Smooth muscle cell (in vitro differentiated cells): ENCODE measurements around the gene CTNNA3. TPM values are rescaled to one million over a fixed set of nuclear protein-coding genes. Genes with fewer than 3 reads are reported as not detected.

Source experiments
- DNase-seq: peaks from one replicate; lab custom pipeline; 2025; ENCODE audit not compliant: unreplicated experiment; lab: John Stamatoyannopoulos, UW
- H2AFZ ChIP-seq: fragments of 200-600 bp; sonication (generic); 2 replicates; pipeline ENCODE4 v1.6.0; 2016; ENCODE audit warnings: antibody characterized with exemption, low read depth, mild to moderate bottlenecking
- H3F3A ChIP-seq: fragments of 200-600 bp; sonication (generic); 2 replicates; pipeline ENCODE4 v1.6.0; 2017; ENCODE audit warnings: antibody characterized with exemption, low read depth
- H3K27ac ChIP-seq: fragments of 200-600 bp; sonication (generic); 2 replicates; pipeline ENCODE4 v1.5.1; 2016; ENCODE audit warnings: low read depth, mild to moderate bottlenecking
- H3K27me3 ChIP-seq: fragments of 200-600 bp; sonication (generic); 2 replicates; pipeline ENCODE4 v1.6.1; 2016; ENCODE audit warnings: low read depth, mild to moderate bottlenecking
- H3K36me3 ChIP-seq: fragments of 200-600 bp; sonication (generic); 2 replicates; pipeline ENCODE4 v1.5.1; 2016; ENCODE audit warnings: low read depth
- H3K4me1 ChIP-seq: fragments of 200-600 bp; sonication (generic); 2 replicates; pipeline ENCODE4 v1.5.1; 2016; ENCODE audit warnings: low read depth
- H3K4me2 ChIP-seq: fragments of 200-600 bp; sonication (generic); 2 replicates; pipeline ENCODE4 v1.6.0; 2016; ENCODE audit warnings: mild to moderate bottlenecking
- H3K4me3 ChIP-seq: fragments of 200-600 bp; sonication (generic); 2 replicates; pipeline ENCODE4 v1.5.1; 2016; ENCODE audit warnings: mild to moderate bottlenecking
- H3K79me2 ChIP-seq: fragments of 200-600 bp; sonication (generic); 2 replicates; pipeline ENCODE4 v1.6.0; 2016; ENCODE audit warnings: low read depth, mild to moderate bottlenecking
- H3K9ac ChIP-seq: fragments of 200-600 bp; sonication (generic); 2 replicates; pipeline ENCODE4 v1.6.0; 2016; ENCODE audit warnings: low read depth
- H3K9me3 ChIP-seq: fragments of 200-600 bp; sonication (generic); replicated peaks from 2 replicates; pipeline ENCODE4 v1.5.1; 2016; ENCODE audit warnings: low read depth
- H4K20me1 ChIP-seq: fragments of 200-600 bp; sonication (generic); 2 replicates; pipeline ENCODE4 v1.6.0; 2016; ENCODE audit warnings: low read depth
- whole genome bisulfite sequencing: methylation state at CpG from one replicate; pipeline ENCODE4 v1.1.7; 2016; ENCODE audit warnings: low lambda C conversion rate; 5-methylcytosine and 5-hydroxymethylcytosine counted together
- polyA plus RNA-seq: library from polyadenylated mRNA; unstranded; fragments of >200 nt; fragmentation: Nextera tagmentation; extraction: Ambion mirVana; gene quantifications from 2 replicates; pipeline ENCODE4 v1.2.1, GENCODE V29; 2016
- total RNA-seq: library from RNA; depleted of rRNA; stranded (reverse); fragments of >200 nt; gene quantifications from 2 replicates; pipeline ENCODE4 v1.2.3, GENCODE V29; 2014
- TF ChIP-seq, protein P1 (sequence below): fragments of 200-600 bp; sonication (generic); IDR thresholded peaks from 2 replicates; pipeline ENCODE4 v1.5.1; 2017; ENCODE audit warnings: borderline replicate concordance, mild to moderate bottlenecking, antibody characterized with exemption; ENCODE audit not compliant: insufficient read depth, poor library complexity, severe bottlenecking

CTNNA3 gene
- total and polyA plus RNA-seq, 2 experiments from 2014 or later: 1.3 TPM; not detected in 1

DNA sequence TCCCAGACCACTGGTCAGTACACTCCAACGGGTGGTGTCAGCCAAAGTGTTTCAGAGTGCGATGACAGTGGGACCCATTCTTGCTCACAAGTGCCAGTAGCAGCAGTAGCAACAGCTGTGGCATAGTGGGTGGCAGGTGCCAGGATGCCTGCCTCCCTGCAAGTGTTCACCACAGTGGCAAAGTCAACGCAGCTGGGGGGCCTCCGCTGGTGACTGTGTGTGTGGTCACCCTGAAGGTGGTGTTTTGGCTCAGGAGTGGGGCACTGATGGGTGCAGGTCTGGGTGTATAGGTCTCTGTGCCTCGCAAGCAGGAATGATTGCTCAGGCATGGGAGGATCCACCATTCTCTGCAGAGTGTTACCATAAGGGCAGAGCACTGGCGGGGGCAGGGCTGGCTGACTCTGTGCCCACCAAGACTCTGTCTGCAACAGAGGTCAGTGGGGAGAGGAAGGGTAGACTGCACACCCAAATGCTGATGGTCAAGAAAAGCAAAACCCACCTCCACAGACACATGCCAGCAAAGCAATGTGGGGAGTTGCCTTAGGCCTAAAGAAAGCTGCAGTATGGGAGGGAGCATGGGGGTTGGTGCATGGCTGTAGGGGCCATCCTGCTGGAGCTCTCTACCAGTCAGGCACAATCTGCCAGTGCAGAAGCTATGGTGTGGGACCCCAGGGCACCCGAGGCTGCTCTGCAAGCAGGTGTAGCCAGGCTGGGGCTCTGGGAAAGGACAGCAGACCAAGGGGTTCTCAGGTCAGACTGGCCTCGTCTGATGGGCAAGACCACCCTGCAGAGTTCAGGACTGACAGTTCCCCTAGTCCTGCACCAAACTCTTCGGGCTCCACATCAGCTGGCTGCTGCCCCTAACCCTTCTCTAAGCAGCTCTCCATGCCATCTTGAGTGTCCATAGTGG, 368.1 kb downstream of the CTNNA3 start:
- no peak overlapping the region for H3K4me2 ChIP-seq
- no peaks in the 10 kb centered on the region for H3K9me3 ChIP-seq
- H3K4me1 ChIP-seq: no peaks in the 10 kb centered on the region
- no peak overlapping the region for H3K27ac ChIP-seq
- no peaks in the 10 kb centered on the region for H3F3A ChIP-seq
- no peak for DNase-seq
- H2AFZ ChIP-seq: no peak overlapping the region
- no peaks in the 10 kb centered on the region for H3K27me3 ChIP-seq
- no peak overlapping the region for H3K9ac ChIP-seq
- H4K20me1 ChIP-seq: no peaks in the 10 kb centered on the region
- H3K4me3 ChIP-seq: no peak overlapping the region
- H3K36me3 ChIP-seq: no peaks in the 10 kb centered on the region
- TF ChIP-seq, protein P1, sequence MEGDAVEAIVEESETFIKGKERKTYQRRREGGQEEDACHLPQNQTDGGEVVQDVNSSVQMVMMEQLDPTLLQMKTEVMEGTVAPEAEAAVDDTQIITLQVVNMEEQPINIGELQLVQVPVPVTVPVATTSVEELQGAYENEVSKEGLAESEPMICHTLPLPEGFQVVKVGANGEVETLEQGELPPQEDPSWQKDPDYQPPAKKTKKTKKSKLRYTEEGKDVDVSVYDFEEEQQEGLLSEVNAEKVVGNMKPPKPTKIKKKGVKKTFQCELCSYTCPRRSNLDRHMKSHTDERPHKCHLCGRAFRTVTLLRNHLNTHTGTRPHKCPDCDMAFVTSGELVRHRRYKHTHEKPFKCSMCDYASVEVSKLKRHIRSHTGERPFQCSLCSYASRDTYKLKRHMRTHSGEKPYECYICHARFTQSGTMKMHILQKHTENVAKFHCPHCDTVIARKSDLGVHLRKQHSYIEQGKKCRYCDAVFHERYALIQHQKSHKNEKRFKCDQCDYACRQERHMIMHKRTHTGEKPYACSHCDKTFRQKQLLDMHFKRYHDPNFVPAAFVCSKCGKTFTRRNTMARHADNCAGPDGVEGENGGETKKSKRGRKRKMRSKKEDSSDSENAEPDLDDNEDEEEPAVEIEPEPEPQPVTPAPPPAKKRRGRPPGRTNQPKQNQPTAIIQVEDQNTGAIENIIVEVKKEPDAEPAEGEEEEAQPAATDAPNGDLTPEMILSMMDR: no peak
- H3K79me2 ChIP-seq: no peaks in the 10 kb centered on the region
- 79% methylated on average over 9 of the region's 9 CpGs for WGBS

DNA sequence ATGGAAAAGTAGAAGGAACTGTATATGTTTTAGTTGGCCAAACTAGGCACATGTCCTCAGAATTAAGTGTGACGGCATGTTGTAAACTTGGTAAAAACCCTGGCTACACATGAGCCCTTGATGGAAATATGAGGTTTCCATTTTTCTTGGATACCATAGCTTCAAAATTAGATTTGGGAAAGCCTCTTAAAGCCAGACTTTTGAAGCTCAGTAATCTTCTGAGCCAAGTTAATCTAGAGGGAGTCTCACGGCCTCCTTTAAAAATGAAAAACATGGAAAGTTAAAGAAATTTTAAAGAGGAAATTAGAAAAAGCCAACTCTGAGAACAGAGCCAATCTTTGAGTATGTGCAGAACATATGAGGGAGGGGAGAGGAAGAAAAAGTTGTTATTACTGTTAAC, 376.0 kb downstream of the CTNNA3 start:
- no peaks in the 10 kb centered on the region for H3K27me3 ChIP-seq
- no peaks in the 10 kb centered on the region for H3K36me3 ChIP-seq
- H2AFZ ChIP-seq: no peak overlapping the region
- H3K9me3 ChIP-seq: no peaks in the 10 kb centered on the region
- TF ChIP-seq, protein P1: no peak
- H4K20me1 ChIP-seq: no peaks in the 10 kb centered on the region
- no peak overlapping the region for H3K9ac ChIP-seq
- no peaks in the 10 kb centered on the region for H3F3A ChIP-seq
- no peaks in the 10 kb centered on the region for H3K4me1 ChIP-seq
- no peak overlapping the region for H3K4me3 ChIP-seq
- DNase-seq: no peak
- H3K79me2 ChIP-seq: no peaks in the 10 kb centered on the region
- 20% methylated on average over 2 of the region's 2 CpGs for WGBS
- no peak overlapping the region for H3K27ac ChIP-seq
- H3K4me2 ChIP-seq: no peak overlapping the region

DNA sequence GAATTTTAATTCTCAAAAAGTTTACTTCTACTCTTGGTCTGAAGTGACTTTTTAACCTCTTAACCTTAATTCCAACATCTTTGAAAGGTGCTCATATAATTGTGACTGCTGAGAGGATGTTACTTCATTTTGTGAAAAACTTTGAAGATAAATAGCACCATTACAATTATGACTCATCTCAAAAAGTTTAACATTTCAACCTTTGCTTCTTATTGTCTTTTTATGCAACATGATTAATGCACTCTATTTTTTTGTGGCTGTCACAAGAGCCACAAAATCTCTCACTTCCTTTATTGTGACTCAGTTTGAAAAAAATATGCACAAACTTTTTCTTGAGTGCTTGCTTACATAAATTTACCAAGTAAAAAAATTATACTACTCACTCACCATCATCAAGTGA, 387.1 kb downstream of the CTNNA3 start:
- Histone ChIP-seq H3K36me3 (no peaks in the 10 kb centered on the region), H3K4me3 (no peak overlapping the region), H3K9ac (no peak overlapping the region), H4K20me1 (no peaks in the 10 kb centered on the region), H3K79me2 (no peaks in the 10 kb centered on the region), H3K4me2 (no peak overlapping the region), H3F3A (no peaks in the 10 kb centered on the region), H3K9me3 (no peaks in the 10 kb centered on the region), H3K27ac (no peak overlapping the region), H3K27me3 (no peaks in the 10 kb centered on the region), H2AFZ (no peak overlapping the region), H3K4me1 (no peaks in the 10 kb centered on the region)
- no peak for DNase-seq
- TF ChIP-seq, protein P1: no peak
